Pancreas (tissue), 10 donors: ENCODE results near the gene CAPS. TPM values are rescaled to one million over a fixed set of nuclear protein-coding genes. Genes with fewer than 3 reads are reported as not detected.

Experiments
- ATAC-seq, 4 donors: fragments of 200-7000 bp; cut with Tn5 transposase; one replicate each; pipeline versions ENCODE4 v1.8.0 to v1.9.1; 2020; ENCODE audit warnings: mild to moderate bottlenecking in 4 of 4, moderate library complexity in 4 of 4
- DNase-seq, 6 donors: peaks; one replicate each; pipeline ENCODE4 v3.0.0-alpha.2; 2020
- FAIRE-seq: peaks from 2 replicates; lab custom pipeline; 2012; peaks lifted over from hg19 to GRCh38; lab: Jason Lieb, UNC
- H3K27ac ChIP-seq, 4 donors: fragments of 200-600 bp; sonication (generic); 1 replicate in 3 of 4; 2 replicates in 1 of 4; pipeline versions ENCODE4 v1.5.0 to v1.8.0; 2020
- H3K27me3 ChIP-seq, 4 donors: fragments of 200-600 bp; one replicate each; pipeline ENCODE4 v1.8.0; 2021
- H3K36me3 ChIP-seq, 3 donors: fragments of 200-600 bp; sonication (generic) in 1 of 3; one replicate each; pipeline versions ENCODE4 v1.5.0 to v1.8.0; 2020 to 2021
- H3K4me1 ChIP-seq, 3 donors: fragments of 200-600 bp; one replicate each; pipeline ENCODE4 v1.8.0; 2021
- H3K4me3 ChIP-seq, 4 donors: fragments of 200-600 bp; sonication (generic) in 2 of 4; one replicate each; pipeline versions ENCODE4 v1.5.0 to v1.8.0; 2020 to 2021
- H3K9me3 ChIP-seq, 4 donors: fragments of 200-600 bp; one replicate each; pipeline ENCODE4 v1.8.0; 2021
- WGBS, 2 donors: extraction: QIAGEN DNeasy Blood & Tissue Kit; methylation state at CpG; one replicate each; pipeline ENCODE4 v1.1.7; 2013; 5-methylcytosine and 5-hydroxymethylcytosine counted together
- intact Hi-C, 3 donors: fragments of 100-400 bp; cut with DNase I; formaldehyde crosslinking; loops; one replicate each; pipeline versions ENCODE4 v1.11.1 to v1.14.2; 2022
- polyA plus RNA-seq, 2 donors: library from polyadenylated mRNA; stranded (reverse); fragments of 200-250 nt; gene quantifications; one replicate each; pipeline ENCODE4 v1.2.3, GENCODE V29; 2013
- total RNA-seq, 6 donors: library from RNA; stranded (reverse); fragmentation: NEBNext Ultra II Directional in 4 of 6; extraction: Animal tissue kit (Norgen Biotek cat#: 25700) in 4 of 6; gene quantifications; one replicate each; pipeline versions ENCODE4 v1.2.1 to v1.2.4, GENCODE V29; 2021 to 2023
- TF ChIP-seq, protein P1 (sequence below), 4 donors: fragments of 200-600 bp; sonication (generic) in 3 of 4; IDR thresholded peaks; one replicate each; pipeline versions ENCODE4 v1.5.0 to v1.8.0; 2021; ENCODE audit warnings: antibody characterized with exemption in 4 of 4
- donor health status: healthy with polysubstance abuse.
- donor health status: DM: no; HTN: no; CAD: no; lungs with moderate emphysema.
- donor health status: DM: no; HTN: no; CAD: no.
- donor health status: control.
- donor health status: control.
- donor health status: Bipolar disorder and iron deficiency.
- donor health status: DM: yes; HTN: yes; CAD: no.
- donor health status: DM: no; HTN: no; CAD: no.
- donor health status: DM: no; HTN: no; CAD: no.
- donor health status: DM: yes; HTN: yes; CAD: no.

CAPS gene
- total and polyA plus RNA-seq, 8 donors: 10.5 to 77.2 (median 15.8) TPM

DNA sequence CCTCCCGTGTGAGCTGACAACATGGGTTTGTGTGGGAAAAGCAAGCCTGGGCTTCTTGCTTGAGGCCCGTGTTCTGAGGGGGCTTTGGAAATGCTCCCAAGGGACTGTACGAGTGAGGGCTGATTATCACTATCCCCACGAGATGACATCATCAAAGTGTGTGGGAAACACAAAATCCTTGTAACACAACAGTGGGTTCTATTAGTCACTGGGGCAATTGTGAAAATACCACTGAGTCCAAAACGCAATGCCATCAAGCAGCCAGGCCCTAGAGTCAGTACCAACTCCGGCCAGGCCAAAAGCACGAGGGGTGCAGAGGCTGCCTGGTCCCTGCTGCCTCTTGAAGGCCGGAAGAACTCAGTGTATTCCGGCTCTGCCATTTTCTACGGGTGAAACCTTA is 29.6 kb downstream of the CAPS start:
- no peaks in the 10 kb centered on the region for H3K9me3 ChIP-seq
- H3K27ac ChIP-seq: no peak overlapping the region
- WGBS, 2 donors: 76 to 81% methylated on average over 10 of the region's 10 CpGs
- no peaks in the 10 kb centered on the region for H3K27me3 ChIP-seq
- H3K36me3 ChIP-seq: no peaks in the 10 kb centered on the region
- intact Hi-C loops: no loop called here
- no peaks in the 10 kb centered on the region for H3K4me1 ChIP-seq
- no peak for ATAC-seq
- TF ChIP-seq, protein P1, sequence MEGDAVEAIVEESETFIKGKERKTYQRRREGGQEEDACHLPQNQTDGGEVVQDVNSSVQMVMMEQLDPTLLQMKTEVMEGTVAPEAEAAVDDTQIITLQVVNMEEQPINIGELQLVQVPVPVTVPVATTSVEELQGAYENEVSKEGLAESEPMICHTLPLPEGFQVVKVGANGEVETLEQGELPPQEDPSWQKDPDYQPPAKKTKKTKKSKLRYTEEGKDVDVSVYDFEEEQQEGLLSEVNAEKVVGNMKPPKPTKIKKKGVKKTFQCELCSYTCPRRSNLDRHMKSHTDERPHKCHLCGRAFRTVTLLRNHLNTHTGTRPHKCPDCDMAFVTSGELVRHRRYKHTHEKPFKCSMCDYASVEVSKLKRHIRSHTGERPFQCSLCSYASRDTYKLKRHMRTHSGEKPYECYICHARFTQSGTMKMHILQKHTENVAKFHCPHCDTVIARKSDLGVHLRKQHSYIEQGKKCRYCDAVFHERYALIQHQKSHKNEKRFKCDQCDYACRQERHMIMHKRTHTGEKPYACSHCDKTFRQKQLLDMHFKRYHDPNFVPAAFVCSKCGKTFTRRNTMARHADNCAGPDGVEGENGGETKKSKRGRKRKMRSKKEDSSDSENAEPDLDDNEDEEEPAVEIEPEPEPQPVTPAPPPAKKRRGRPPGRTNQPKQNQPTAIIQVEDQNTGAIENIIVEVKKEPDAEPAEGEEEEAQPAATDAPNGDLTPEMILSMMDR (IDR thresholded peaks at IDR 0.05): no peak
- H3K4me3 ChIP-seq: no peak overlapping the region
- DNase-seq: no peak
- FAIRE-seq: no peak

DNA sequence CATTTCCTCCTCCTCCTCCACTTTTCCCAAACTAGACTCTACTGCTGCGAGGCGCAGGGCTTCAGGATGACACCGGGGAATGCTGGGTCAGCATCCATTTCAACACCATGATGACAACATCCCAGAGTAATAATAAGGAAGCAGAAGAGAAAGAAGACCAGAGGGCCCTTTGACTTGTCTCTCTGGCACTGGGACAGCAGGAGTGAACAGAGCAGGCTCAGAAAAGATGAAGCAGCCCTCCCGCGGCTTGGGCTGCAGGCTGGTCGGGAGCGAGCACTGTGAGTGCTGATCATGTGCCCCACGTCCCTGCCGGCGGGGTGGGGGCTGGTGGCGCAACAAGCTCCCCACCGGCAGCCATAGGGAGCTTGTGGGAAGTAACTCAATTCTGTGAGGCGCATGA is 33.4 kb downstream of the CAPS start:
- no peaks in the 10 kb centered on the region for H3K9me3 ChIP-seq
- no peak for FAIRE-seq
- H3K36me3 ChIP-seq: no peaks in the 10 kb centered on the region
- 75 to 81% methylated on average over 13 of the region's 13 CpGs for WGBS, 2 donors
- peaks cover 0 to 6% (median 0%) of the 10 kb centered on the region in 3 donors for H3K4me1 ChIP-seq
- no peak overlapping the region for H3K4me3 ChIP-seq
- H3K27me3 ChIP-seq: no peaks in the 10 kb centered on the region
- peak in 3 of 4 donors; percentile 42 to 63 (median 60) for ATAC-seq
- H3K27ac ChIP-seq: peak overlapping the region in 2 of 4 donors; percentile 17 to 67
- intact Hi-C loops: no loop called here
- peak in 2 of 6 donors; percentile 32 to 59 for DNase-seq
- TF ChIP-seq, protein P1 (IDR thresholded peaks at IDR 0.05): no peak

DNA sequence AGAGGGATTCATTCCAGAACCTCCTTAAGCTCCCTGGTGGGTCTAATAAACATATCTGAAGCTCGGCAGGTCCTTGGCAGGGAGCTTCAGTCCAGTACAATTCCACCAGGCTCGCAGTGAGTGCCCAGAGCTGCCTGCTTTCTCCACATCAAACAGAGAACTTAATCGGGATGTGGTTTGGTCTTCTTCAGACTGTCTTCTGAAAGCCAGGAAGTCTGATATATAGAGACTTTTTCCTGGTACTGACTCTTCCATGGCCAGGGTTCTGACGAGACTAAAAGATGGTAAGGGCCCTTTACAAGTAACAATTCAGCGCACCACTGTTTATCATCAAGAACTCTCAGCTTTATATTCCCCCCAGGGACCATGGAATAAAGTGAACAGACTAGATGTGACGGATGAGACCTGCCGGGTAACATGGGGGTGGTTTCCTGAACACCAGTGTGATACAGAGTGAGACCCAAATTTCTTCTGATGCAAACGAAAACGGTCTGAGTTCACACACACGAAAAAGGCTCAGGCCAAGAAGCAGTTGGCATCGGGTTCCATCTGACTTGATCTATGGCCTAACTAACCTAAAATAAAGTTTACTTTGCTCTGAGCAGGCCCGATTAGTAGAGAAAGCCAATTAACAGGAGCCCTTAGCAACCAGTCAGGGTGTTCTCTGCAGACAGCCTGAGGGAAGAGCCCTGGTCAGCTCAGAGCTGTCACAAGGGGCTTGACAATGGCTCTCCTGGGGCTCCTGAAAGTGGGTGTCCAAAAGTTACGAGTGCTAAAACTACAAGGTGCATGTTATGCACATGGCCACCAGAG is 34.9 kb downstream of the CAPS start:
- H3K9me3 ChIP-seq: no peaks in the 10 kb centered on the region
- intact Hi-C loops: no loop called here
- peak overlapping the region in 1 of 4 donors; percentile 44 for H3K27ac ChIP-seq
- H3K4me3 ChIP-seq: no peak overlapping the region
- FAIRE-seq (no peak), DNase-seq (no peak), ATAC-seq (peak in 2 of 4 donors; percentile 18 to 23)
- WGBS, 2 donors: 56 to 64% methylated on average over 13 of the region's 13 CpGs
- no peaks in the 10 kb centered on the region for H3K27me3 ChIP-seq
- TF ChIP-seq, protein P1 (IDR thresholded peaks at IDR 0.05): no peak
- peaks cover 5 to 21% (median 14%) of the 10 kb centered on the region in 3 donors for H3K4me1 ChIP-seq
- H3K36me3 ChIP-seq: no peaks in the 10 kb centered on the region

DNA sequence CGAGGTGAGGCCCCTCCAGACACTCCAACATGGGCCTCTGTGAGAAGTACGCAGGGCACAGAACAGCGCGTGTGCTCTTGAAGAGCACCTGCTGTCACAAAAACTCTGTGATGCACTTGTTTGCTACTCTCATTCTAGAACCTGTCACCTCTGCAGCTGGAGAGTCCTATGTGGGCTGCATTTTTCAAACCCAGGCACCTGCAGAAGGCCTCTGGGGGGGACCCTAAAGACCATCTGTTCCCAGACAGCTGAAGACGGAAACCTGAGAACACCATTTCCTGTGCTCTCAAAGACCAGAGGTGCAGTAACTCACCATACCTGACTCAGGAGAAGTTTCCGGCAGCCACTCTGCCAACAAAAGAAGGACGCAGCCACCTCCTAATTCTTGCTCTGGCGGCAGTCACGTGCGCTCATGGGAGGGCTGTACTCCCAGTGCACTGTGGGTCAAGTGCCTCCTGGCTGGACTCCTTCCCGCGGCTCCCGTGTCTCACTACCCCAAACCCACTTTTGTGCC is 35.8 kb downstream of the CAPS start:
- Histone ChIP-seq H3K4me1 (peaks cover 13 to 30% (median 21%) of the 10 kb centered on the region in 3 donors), H3K27me3 (no peaks in the 10 kb centered on the region), H3K36me3 (no peaks in the 10 kb centered on the region), H3K4me3 (no peak overlapping the region), H3K9me3 (no peaks in the 10 kb centered on the region), H3K27ac (no peak overlapping the region)
- peak in 1 of 6 donors; percentile 39 for DNase-seq
- no peak for FAIRE-seq
- TF ChIP-seq, protein P1 (IDR thresholded peaks at IDR 0.05): no peak
- 91 to 94% methylated on average over 13 of the region's 13 CpGs for WGBS, 2 donors
- intact Hi-C loops: no loop called here
- ATAC-seq: no peak

DNA sequence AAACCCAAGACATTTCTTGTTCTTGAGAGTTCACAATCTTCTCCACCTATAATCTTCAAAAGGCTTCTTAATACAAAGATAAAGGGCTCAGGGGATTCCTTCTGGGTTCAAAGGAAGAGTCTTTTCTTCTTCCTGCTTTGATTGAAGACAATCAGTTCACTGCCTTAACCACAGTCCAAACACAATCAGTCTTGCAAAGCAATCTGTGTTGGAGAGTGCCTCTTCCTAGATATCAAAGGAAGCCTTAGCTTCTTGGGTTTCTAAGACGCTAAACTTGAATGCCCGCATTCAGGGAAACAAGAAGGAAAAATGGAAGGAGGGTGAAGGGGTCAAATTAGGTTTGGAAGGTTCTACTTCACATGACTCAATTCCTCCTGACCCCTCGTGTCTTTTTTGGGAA is 36.7 kb downstream of the CAPS start:
- H3K36me3 ChIP-seq: no peaks in the 10 kb centered on the region
- no peak overlapping the region for H3K27ac ChIP-seq
- H3K4me3 ChIP-seq: no peak overlapping the region
- H3K27me3 ChIP-seq: no peaks in the 10 kb centered on the region
- TF ChIP-seq, protein P1 (IDR thresholded peaks at IDR 0.05): no peak
- no peaks in the 10 kb centered on the region for H3K9me3 ChIP-seq
- no peak for FAIRE-seq
- intact Hi-C loops: no loop called here
- peaks cover 20 to 39% (median 21%) of the 10 kb centered on the region in 3 donors for H3K4me1 ChIP-seq
- ATAC-seq: no peak
- DNase-seq: no peak
- WGBS, 2 donors: 84 to 88% methylated on average over 3 of the region's 3 CpGs
